H54 (cell line): ENCODE measurements around the gene BBS9.
"Not testable (repeated sequence)": the region's sequence is repeated elsewhere in the genome, so short reads cannot be mapped to it uniquely, and the experiment has no call there.

Experiments
- DNase-seq: peaks from one replicate; pipeline ENCODE4 v3.0.0; 2011; ENCODE audit warnings: low spot score, mixed read lengths; ENCODE audit not compliant: insufficient read length
- FAIRE-seq: peaks from 3 replicates; lab custom pipeline; 2011; peaks lifted over from hg19 to GRCh38; lab: Jason Lieb, UNC
- POLR2A ChIP-seq: IDR thresholded peaks from 2 replicates; pipeline ENCODE4 v1.6.1; 2011; ENCODE audit warnings: low read depth, mild to moderate bottlenecking, low read length

BBS9 gene

DNA sequence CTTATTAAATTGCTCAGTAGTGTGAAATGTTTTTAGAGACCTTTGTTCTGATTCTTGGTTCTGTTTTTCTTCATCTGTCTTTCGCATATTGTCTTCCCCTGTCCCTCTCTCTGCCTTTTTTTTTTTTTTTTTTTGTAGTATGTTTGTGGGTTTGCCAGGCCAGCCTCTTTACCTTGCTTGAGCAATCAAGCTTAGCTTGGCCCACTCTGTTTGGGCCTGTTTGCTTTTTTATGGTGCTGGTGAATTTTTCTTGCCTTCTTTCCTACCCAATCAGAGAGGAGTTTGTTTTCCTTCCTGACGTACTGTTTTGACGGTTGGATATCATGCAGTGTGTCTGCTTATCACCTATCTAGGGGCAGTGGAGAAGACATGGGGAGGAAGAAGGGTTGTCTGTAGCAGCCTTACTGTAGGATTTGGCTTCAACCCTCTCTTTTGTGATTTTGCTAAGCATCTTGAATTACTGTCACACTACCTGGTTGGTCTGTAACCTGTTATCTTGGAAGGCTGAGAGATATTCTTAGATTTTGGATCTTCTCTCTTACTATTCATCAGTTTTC is 64.0 kb downstream of the BBS9 start:
- FAIRE-seq (no peak), DNase-seq (no peak)
- TF ChIP-seq POLR2A: no peak

DNA sequence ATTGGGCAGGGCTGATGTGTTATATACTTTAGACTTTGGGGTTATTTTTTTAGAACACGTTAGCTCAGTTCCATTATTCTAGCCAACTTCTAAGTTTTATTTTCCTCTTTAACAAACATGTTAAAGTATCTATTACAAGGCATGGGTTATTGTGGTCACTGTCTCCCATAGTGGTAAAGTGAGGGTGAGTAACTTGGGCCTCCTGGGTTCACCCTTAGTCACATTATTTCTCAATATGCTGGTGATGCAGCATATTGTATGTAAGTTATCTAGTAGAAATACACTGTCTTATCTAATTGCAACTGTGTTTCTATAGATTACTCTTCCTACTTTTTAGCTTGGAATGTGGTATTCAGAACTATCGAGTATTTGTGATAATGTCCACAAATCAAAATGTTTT is 65.9 kb downstream of the BBS9 start:
- TF ChIP-seq POLR2A: no peak
- DNase-seq: peak; percentile 16
- peak; percentile 93 for FAIRE-seq

DNA sequence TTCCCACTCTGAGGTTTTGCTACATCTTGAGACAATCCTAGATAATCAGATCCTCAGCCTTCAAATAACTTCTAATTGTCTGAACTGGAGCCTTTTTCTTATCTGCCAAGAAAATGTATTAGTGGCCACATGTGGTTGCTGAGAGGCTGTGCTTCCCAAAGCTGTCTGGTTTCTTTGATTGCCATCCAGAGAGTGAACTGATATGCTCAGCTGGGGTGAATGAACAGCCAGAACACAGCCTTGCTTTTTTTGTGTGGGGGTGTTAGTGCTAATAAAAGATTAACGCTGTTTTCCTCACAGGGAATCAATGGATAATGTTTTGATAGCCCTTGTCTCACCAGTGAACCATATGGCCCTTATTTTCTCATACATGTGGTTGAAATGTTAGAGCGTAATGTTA is 66.9 kb downstream of the BBS9 start:
- FAIRE-seq: peak; percentile 33
- no peak for DNase-seq
- TF ChIP-seq POLR2A: no peak

DNA sequence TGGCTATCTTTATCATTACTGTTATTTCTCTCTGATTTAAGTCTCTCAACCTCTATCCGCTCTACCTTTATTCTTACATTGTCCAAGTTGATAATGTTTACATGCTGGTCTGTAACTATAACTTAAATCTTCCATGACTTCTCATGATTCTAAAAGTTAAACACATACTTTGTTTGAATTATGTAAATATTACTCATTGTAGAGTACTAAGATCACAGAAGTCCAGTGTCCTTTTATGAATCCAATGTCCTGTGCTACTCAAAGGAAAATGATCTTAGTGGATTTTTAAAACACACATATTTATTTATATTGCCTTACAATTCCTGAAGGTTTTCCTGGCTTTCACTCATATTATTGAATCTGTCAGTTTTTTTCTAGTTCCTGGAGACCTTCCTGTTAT is 70.9 kb downstream of the BBS9 start:
- no peak for TF ChIP-seq POLR2A
- FAIRE-seq: no peak

DNA sequence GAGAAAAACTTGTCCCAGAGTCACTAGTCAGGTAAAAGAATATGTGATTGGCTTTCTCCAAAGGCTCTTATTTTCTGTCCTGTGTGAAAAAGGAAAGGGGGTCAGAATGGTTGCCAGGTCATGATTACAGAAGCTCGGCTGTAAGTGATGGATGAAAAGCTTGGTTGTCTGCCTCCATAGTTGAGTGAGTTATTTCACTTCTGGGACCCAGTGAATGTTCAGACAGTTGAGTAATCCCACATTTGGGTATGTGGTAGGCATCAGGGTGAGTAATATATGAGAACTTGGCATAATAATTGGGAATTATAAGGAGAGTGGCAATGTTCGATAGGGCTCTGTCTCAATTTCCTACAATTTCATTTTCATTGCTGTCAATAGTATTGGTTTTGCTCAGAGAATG is 72.5 kb downstream of the BBS9 start:
- DNase-seq (no peak), FAIRE-seq (peak; percentile 50)
- TF ChIP-seq POLR2A: no peak

More for the DNA sequence above, 70.9 kb downstream of the BBS9 start:
- no peak for DNase-seq

DNA sequence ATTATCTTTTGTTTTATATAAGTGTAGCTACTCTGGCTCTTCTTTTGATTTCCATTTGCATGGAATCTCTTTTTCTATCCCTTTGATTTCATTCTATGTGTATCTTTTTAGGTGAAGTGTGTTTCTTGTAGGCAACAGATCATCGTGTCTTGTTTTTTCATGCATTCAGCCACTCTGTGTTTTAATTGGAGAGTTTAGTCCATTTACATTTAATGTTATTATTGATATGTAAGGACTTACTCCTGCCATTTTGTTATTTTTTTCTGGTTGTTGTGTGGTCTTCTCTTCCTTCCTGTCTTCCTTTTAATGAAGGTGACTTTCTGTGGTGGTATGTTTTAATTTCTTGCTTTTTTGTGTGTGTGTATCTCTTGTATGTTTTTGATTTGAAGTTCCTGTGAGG is 81.6 kb downstream of the BBS9 start:
- DNase-seq (no peak), FAIRE-seq (no peak)
- TF ChIP-seq POLR2A: no peak

DNA sequence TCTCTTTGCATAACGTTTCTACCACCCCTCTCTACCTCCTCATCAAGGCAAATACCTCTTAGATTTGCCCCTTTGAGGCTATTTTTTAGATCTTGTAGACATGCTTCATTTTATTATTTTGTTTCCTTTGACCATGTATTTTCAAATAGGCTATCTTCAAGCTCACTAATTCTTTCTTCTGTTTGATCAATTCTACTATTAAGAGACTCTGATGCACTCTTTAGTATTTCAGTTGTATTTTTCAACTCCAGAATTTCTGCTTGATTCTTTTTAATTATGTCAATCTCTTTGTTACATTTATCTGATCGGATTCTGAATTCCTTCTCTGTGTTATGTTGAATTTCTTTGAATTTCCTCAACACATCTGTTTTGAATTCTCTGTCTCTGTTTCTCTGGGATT is 82.8 kb downstream of the BBS9 start:
- no peak for TF ChIP-seq POLR2A
- DNase-seq: no peak
- no peak for FAIRE-seq

DNA sequence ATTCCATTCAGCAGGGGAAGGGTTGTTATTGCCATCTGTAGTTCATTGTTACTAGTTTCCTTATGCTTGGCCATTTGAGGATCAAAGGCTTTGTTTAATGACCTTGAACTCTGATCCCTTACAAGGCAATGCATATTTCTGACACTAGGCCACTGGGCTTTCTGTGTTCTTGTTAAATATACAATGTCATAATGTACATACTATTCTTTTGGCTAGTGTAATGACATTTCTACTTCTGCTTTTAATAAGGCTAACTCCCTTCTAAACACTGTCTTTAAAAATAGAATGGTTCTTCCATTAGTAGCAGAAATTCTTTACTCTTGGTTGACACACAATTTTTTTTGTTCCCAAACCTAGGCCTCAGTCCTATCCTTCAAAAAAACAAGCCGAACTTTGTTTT is 86.6 kb downstream of the BBS9 start:
- no peak for FAIRE-seq
- TF ChIP-seq POLR2A: no peak

DNA sequence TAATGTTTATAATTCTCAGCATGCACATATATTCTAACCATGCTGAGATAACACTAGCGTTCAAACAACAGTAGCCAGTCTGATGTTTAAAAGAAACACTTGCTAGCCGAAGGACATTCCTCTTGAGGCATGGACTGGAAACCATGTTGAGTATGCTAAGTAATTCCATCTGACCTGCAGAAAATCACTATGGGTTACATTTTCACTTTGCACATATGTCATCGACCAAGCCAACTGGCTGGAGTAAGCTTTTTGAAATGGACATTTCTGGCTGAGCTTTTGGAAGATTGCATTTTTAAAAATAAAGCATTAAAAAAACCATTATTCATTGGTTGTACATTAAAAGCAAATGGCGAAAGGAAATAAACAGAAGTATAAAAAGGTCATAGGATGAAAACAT is 88.2 kb downstream of the BBS9 start:
- no peak for TF ChIP-seq POLR2A
- DNase-seq (no peak), FAIRE-seq (no peak)

More for the DNA sequence above, 86.6 kb downstream of the BBS9 start:
- no peak for DNase-seq

DNA sequence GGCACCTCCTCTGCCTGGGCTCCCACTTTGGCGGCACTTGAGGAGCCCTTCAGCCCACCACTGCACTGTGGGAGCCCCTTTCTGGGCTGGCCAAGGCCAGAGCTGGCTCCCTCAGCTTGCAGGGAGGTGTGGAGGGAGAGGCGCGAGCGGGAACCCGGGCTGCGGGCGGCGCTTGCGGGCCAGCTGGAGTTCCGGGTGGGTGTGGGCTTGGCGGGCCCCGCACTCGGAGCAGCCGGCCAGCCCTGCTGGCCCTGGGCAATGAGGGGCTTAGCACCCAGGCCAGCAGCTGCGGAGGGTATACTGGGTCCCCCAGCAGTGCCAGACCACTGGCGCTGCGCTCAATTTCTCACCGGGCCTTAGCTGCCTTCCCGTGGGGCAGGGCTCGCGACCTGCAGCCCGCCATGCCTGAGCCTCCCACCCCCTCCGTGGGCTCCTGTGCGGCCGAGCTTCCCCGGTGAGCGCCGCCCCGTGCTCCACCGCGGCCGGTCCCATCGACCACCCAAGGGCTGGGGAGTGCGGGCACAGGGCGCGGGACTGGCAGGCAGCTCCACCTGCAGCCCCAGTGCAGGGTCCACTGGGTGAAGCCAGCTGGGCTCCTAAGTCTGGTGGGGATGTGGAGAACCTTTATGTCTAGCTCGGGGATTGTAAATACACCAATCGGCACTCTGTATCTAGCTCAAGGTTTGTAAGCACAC is 89.6 kb downstream of the BBS9 start:
- FAIRE-seq: not testable (repeated sequence)

DNA sequence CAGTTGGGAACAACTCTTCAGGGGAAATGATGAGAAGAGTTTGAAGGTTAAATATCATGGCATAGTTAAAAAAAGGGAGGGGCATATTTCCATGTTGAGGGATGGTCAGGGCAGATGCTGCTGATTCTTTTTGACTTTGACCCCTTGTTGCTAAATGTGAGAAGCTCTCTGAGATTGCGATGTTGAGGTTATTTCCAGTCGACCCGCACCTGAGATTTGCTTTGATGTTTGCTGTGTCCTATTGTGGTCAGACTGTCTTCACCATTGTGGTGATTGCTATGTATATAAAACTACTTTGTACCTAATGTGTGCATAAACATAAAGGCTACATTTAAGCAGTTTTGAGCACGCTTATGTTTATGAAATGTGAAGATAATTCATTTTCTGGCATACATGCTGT is 90.9 kb downstream of the BBS9 start:
- no peak for TF ChIP-seq POLR2A
- DNase-seq: no peak
- FAIRE-seq: peak; percentile 27

More for the DNA sequence above, 89.6 kb downstream of the BBS9 start:
- not testable (repeated sequence) for DNase-seq

DNA sequence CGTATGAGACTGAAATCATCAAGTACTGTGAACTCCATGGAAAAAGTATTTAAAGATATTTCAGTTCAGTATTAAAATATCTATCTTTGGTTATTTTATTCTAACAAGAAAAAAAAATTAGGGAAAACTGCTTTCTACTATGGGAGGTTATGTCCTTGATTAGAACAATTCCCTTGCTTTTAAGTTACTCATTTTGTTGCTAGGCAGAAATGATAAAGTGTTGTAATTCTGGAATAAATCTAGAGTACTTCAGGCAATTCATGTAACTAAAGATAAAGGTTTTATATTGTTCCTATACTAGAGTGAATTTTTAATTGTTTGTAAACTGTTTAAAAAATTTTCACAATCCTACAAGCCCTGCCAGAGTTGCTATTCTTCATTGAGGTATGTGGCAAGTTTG is 92.0 kb downstream of the BBS9 start:
- DNase-seq: no peak
- no peak for TF ChIP-seq POLR2A
- FAIRE-seq: no peak

DNA sequence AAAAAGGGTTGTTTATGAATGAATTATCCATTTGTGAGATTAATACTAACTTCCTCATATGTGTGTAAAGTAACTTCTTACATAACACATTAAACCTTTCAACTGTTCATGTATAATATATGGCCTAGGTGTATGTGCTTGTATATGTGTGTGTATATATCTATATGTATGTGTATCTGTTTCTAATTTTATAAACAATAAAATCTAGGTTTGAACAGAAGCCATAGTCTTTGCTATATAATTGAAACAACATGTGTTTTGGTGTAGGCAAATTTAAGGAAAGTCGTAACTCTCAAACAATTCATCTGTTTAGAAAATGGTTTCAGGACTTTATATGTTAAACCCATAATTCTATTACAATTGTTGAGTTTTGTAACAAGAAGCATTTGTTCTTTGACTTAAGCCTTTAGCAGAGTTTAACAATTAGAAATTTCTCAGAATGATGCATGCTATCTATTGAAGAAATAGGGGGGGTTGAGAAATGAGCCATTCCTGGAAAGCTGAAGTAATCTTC is 103.3 kb downstream of the BBS9 start:
- peak; percentile 43 for FAIRE-seq
- TF ChIP-seq POLR2A: no peak
- no peak for DNase-seq

DNA sequence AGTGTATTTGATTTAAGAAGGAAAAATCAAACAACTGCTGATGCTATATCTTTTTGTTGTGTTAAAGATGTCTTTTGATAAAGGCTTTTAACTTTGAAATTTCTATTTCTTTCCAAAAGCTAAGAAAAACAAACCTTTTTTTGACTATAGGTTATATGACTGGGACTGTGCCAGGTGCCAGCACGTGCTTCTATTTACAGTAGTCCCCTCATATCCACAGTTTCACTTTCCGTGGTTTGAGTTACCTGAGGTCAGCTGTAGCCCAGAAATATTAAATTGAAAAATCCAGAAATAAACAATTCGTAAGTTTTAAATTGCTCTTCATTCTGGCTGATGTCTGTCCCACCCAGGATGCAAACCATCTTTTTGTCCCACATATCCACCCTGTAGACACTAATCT is 104.3 kb downstream of the BBS9 start:
- TF ChIP-seq POLR2A: no peak
- DNase-seq (no peak), FAIRE-seq (peak; percentile 36)

DNA sequence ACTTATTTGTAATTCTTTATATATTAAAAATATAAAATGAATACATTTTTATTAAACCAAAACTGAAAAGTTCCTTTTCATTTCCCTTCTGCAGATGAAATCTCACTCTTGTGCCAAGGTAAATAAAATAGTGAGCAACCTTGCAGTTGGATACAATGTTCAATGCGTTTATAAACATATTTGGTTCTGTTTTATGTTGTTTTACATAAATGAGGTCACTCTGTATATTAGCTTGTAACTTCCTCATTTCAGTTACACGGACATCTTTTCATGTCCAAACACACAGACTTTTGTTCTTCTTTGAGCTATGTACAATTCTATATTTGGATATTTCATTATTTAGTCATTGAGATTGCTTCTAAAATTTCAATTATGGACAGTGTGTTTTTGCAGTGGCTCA is 107.7 kb downstream of the BBS9 start:
- no peak for TF ChIP-seq POLR2A
- FAIRE-seq (peak; percentile 36), DNase-seq (no peak)
